HG03025 (cell line): ENCODE data around the gene LRRC10.

Source experiments
- ATAC-seq: cut with Tn5 transposase; IDR thresholded peaks from one replicate; pipeline ENCODE4 v1.9.1; 2021; ENCODE audit warnings: mild to moderate bottlenecking, moderate library complexity; ENCODE audit not compliant: unreplicated experiment, low FRiP score

Gene LRRC10

GRCh38 chr12:69570545-69571399 is 39.9 kb downstream of the LRRC10 start:
- ATAC-seq, result no peak

- ATAC-seq, result no peak
These were observed 40.6 kb downstream of the LRRC10 start for GRCh38 chr12:69570000-69570516.

- no peak for ATAC-seq
These were observed 41.5 kb downstream of the LRRC10 start for GRCh38 chr12:69569236-69569635.

GRCh38 chr12:69566603-69567002 is 44.1 kb downstream of the LRRC10 start:
- ATAC-seq, result no peak

- no peak for ATAC-seq
These were observed 47.4 kb downstream of the LRRC10 start for GRCh38 chr12:69563166-69563762.
